Effector memory CD8-positive, alpha-beta T cell (primary cell): Measurements from ENCODE around the gene ZBTB24.
"Not testable (repeated sequence)": the region's sequence is repeated elsewhere in the genome, so short reads cannot be mapped to it uniquely, and the experiment has no call there.

ENCODE experiments used
- ATAC-seq: fragments of 150-1000 bp; cut with Tn5 transposase; replicated peaks from 2 replicates; pipeline ENCODE4 v1.10.0; 2021; ENCODE audit warnings: mild to moderate bottlenecking, moderate library complexity
- DNase-seq, 3 experiments: peaks; one replicate each; pipeline ENCODE4 v3.0.0; 2021
- H3K27ac Mint-ChIP-seq, 2 donors: one replicate each; pipeline ENCODE4 v1.8.0; 2022; ENCODE audit warnings: mild to moderate bottlenecking in 2 of 2, mixed read lengths in 2 of 2, moderate library complexity in 2 of 2
- H3K27me3 Mint-ChIP-seq, 2 donors: one replicate each; pipeline ENCODE4 v1.8.0; 2022; ENCODE audit warnings: mixed read lengths in 2 of 2
- H3K36me3 Mint-ChIP-seq: one replicate; pipeline ENCODE4 v1.8.0; 2022; ENCODE audit warnings: mild to moderate bottlenecking, moderate library complexity, mixed read lengths; ENCODE audit not compliant: insufficient read depth
- H3K4me1 Mint-ChIP-seq, 2 donors: one replicate each; pipeline ENCODE4 v1.8.0; 2022; ENCODE audit warnings: low read depth in 2 of 2, mixed read lengths in 2 of 2
- H3K4me3 Mint-ChIP-seq, 2 donors: one replicate each; pipeline ENCODE4 v1.8.0; 2022; ENCODE audit warnings: mild to moderate bottlenecking in 2 of 2, mixed read lengths in 2 of 2, moderate library complexity in 2 of 2
- H3K9me3 Mint-ChIP-seq, 2 donors: one replicate each; pipeline ENCODE4 v1.8.0; 2022; ENCODE audit warnings: mixed read lengths in 2 of 2

Gene ZBTB24

GRCh38 chr6:109473120-109473519, 9.9 kb downstream of the ZBTB24 start:
- H3K9me3 Mint-ChIP-seq: no peaks in the 10 kb centered on the region
- H3K36me3 Mint-ChIP-seq: peaks cover 62% of the 10 kb centered on the region
- H3K27ac Mint-ChIP-seq: peak overlapping the region; percentile 4 to 57
- ATAC-seq (no peak), DNase-seq (no peak)
- no peak overlapping the region for H3K4me3 Mint-ChIP-seq
- H3K27me3 Mint-ChIP-seq: no peaks in the 10 kb centered on the region
- peaks cover 45 to 53% of the 10 kb centered on the region in 2 donors for H3K4me1 Mint-ChIP-seq

- no peaks in the 10 kb centered on the region for H3K27me3 Mint-ChIP-seq
- DNase-seq (no peak), ATAC-seq (no peak)
- no peaks in the 10 kb centered on the region for H3K9me3 Mint-ChIP-seq
- no peak overlapping the region for H3K4me3 Mint-ChIP-seq
- peaks cover 70% of the 10 kb centered on the region for H3K36me3 Mint-ChIP-seq
- peak overlapping the region; percentile 57 for H3K27ac Mint-ChIP-seq
- H3K4me1 Mint-ChIP-seq: peaks cover 39 to 45% of the 10 kb centered on the region in 2 donors
These were observed 10.7 kb downstream of the ZBTB24 start for GRCh38 chr6:109472132-109472995.

- H3K36me3 Mint-ChIP-seq: peaks cover 76% of the 10 kb centered on the region
- peaks cover 32 to 36% of the 10 kb centered on the region in 2 donors for H3K4me1 Mint-ChIP-seq
- peak overlapping the region; percentile 42 to 57 for H3K27ac Mint-ChIP-seq
- no peak for ATAC-seq
- H3K27me3 Mint-ChIP-seq: no peaks in the 10 kb centered on the region
- no peaks in the 10 kb centered on the region for H3K9me3 Mint-ChIP-seq
- DNase-seq: no peak
- no peak overlapping the region for H3K4me3 Mint-ChIP-seq
These were observed 11.8 kb downstream of the ZBTB24 start for GRCh38 chr6:109471105-109471810.

GRCh38 chr6:109469591-109470189, 13.3 kb downstream of the ZBTB24 start:
- no peaks in the 10 kb centered on the region for H3K27me3 Mint-ChIP-seq
- peaks cover 29 to 33% of the 10 kb centered on the region in 2 donors for H3K4me1 Mint-ChIP-seq
- no peak overlapping the region for H3K4me3 Mint-ChIP-seq
- H3K27ac Mint-ChIP-seq: no peak overlapping the region
- ATAC-seq (no peak), DNase-seq (no peak)
- peaks cover 76% of the 10 kb centered on the region for H3K36me3 Mint-ChIP-seq
- H3K9me3 Mint-ChIP-seq: no peaks in the 10 kb centered on the region

GRCh38 chr6:109467696-109468095, 15.3 kb downstream of the ZBTB24 start:
- Mint-ChIP-seq H3K9me3 (no peaks in the 10 kb centered on the region), H3K27me3 (no peaks in the 10 kb centered on the region), H3K4me3 (no peak overlapping the region), H3K27ac (peak overlapping the region in 1 of 2 donors; percentile 13), H3K4me1 (peaks cover 20 to 29% of the 10 kb centered on the region in 2 donors), H3K36me3 (peaks cover 77% of the 10 kb centered on the region)
- ATAC-seq (no peak), DNase-seq (no peak)

- ATAC-seq: no peak
- Mint-ChIP-seq H3K27ac (peak overlapping the region in 1 of 2 donors; percentile 46), H3K9me3 (no peaks in the 10 kb centered on the region), H3K27me3 (no peaks in the 10 kb centered on the region), H3K4me1 (peaks cover 13 to 25% of the 10 kb centered on the region in 2 donors), H3K4me3 (no peak overlapping the region), H3K36me3 (peaks cover 79% of the 10 kb centered on the region)
- no peak for DNase-seq
These were observed 16.7 kb downstream of the ZBTB24 start for GRCh38 chr6:109466212-109466923.

GRCh38 chr6:109465772-109466171, 17.2 kb downstream of the ZBTB24 start:
- no peak overlapping the region for H3K4me3 Mint-ChIP-seq
- no peaks in the 10 kb centered on the region for H3K27me3 Mint-ChIP-seq
- no peaks in the 10 kb centered on the region for H3K9me3 Mint-ChIP-seq
- H3K4me1 Mint-ChIP-seq: peaks cover 10 to 25% of the 10 kb centered on the region in 2 donors
- H3K27ac Mint-ChIP-seq: peak overlapping the region in 1 of 2 donors; percentile 60
- ATAC-seq (no peak), DNase-seq (no peak)
- peaks cover 76% of the 10 kb centered on the region for H3K36me3 Mint-ChIP-seq

GRCh38 chr6:109461733-109462526, 21.1 kb downstream of the ZBTB24 start:
- no peak for DNase-seq
- no peak for ATAC-seq
- peaks cover 49% of the 10 kb centered on the region for H3K36me3 Mint-ChIP-seq
- H3K4me3 Mint-ChIP-seq: no peak overlapping the region
- H3K27ac Mint-ChIP-seq: peak overlapping the region in 1 of 2 donors; percentile 12
- H3K4me1 Mint-ChIP-seq: peaks cover 16 to 44% of the 10 kb centered on the region in 2 donors
- H3K9me3 Mint-ChIP-seq: no peaks in the 10 kb centered on the region
- H3K27me3 Mint-ChIP-seq: no peaks in the 10 kb centered on the region

- ATAC-seq, H3K27me3 Mint-ChIP-seq, H3K9me3 Mint-ChIP-seq, DNase-seq, H3K4me3 Mint-ChIP-seq, H3K27ac Mint-ChIP-seq: not testable (repeated sequence)
- Mint-ChIP-seq H3K4me1 (peaks cover 20 to 49% of the 10 kb centered on the region in 2 donors), H3K36me3 (peaks cover 44% of the 10 kb centered on the region)
These were observed 21.8 kb downstream of the ZBTB24 start for GRCh38 chr6:109461205-109461604.

GRCh38 chr6:109460161-109460829, 22.7 kb downstream of the ZBTB24 start:
- no peak for DNase-seq
- Mint-ChIP-seq H3K4me1 (peaks cover 20 to 41% of the 10 kb centered on the region in 2 donors), H3K9me3 (no peaks in the 10 kb centered on the region)

GRCh38 chr6:109458774-109459531, 24.1 kb downstream of the ZBTB24 start:
- H3K9me3 Mint-ChIP-seq: no peaks in the 10 kb centered on the region
- peak overlapping the region; percentile 4 to 7 for H3K27ac Mint-ChIP-seq
- H3K36me3 Mint-ChIP-seq: peaks cover 36% of the 10 kb centered on the region
- ATAC-seq (peak; percentile 50), DNase-seq (peak; percentile 43 to 49 (median 44))
- no peaks in the 10 kb centered on the region for H3K27me3 Mint-ChIP-seq
- H3K4me3 Mint-ChIP-seq: no peak overlapping the region
- H3K4me1 Mint-ChIP-seq: peaks cover 30 to 46% of the 10 kb centered on the region in 2 donors

More at GRCh38 chr6:109460161-109460829, 22.7 kb downstream of the ZBTB24 start:
- H3K4me3 Mint-ChIP-seq: no peak overlapping the region
- H3K27me3 Mint-ChIP-seq: no peaks in the 10 kb centered on the region
- ATAC-seq: no peak
- peaks cover 37% of the 10 kb centered on the region for H3K36me3 Mint-ChIP-seq
- H3K27ac Mint-ChIP-seq: peak overlapping the region; percentile 4 to 7
